H1 (cell line): ENCODE measurements around the gene RTN4RL1. TPM values are rescaled to one million over a fixed set of nuclear protein-coding genes. Genes with fewer than 3 reads are reported as not detected.
A peak's percentile ranks its signal among the peaks of the same experiment; 100 is the strongest.

Experiments
- BCL11A ChIP-seq, 2 experiments: IDR thresholded peaks; one replicate each; pipeline ENCODE4 v1.6.1; 2011; ENCODE audit warnings: low read depth in 2 of 2, low read length in 2 of 2, mild to moderate bottlenecking in 2 of 2
- CBX8 ChIP-seq: fragments of 300-800, 300-1000 bp; sonication (generic); IDR thresholded peaks from 2 replicates; pipeline ENCODE4 v1.7.1; 2016; ENCODE audit warnings: low read depth, low read length, borderline replicate concordance
- CREB1 ChIP-seq: IDR thresholded peaks from 2 replicates; pipeline ENCODE4 v1.6.1; 2012; ENCODE audit warnings: inconsistent platforms
- CTBP2 ChIP-seq: IDR thresholded peaks from 2 replicates; pipeline ENCODE4 v1.7.0; 2011; ENCODE audit warnings: borderline replicate concordance, mild to moderate bottlenecking, moderate library complexity, mixed read lengths, low read length; ENCODE audit not compliant: insufficient read depth, insufficient read length
- EZH2 ChIP-seq: fragments of 200-600 bp; sonication (generic); IDR thresholded peaks from 2 replicates; pipeline ENCODE4 v1.7.1; 2012; ENCODE audit warnings: low read depth, mild to moderate bottlenecking, moderate library complexity, low read length, inconsistent platforms; ENCODE audit not compliant: severe bottlenecking
- GABPA ChIP-seq: IDR thresholded peaks from 2 replicates; pipeline ENCODE4 v1.6.1; 2011; ENCODE audit warnings: mild to moderate bottlenecking, low read length, moderate library complexity, borderline replicate concordance; ENCODE audit not compliant: insufficient read depth
- GTF2F1 ChIP-seq: IDR thresholded peaks from 2 replicates; pipeline ENCODE4 v1.6.1; 2012; ENCODE audit warnings: low read depth, low read length, improper control_type of control experiment, borderline replicate concordance
- HDAC6 ChIP-seq: IDR thresholded peaks from one replicate; pipeline ENCODE4 v1.7.1; 2012; ENCODE audit warnings: low read depth, mild to moderate bottlenecking, inconsistent platforms, low read length, moderate library complexity
- KDM1A ChIP-seq: fragments of 200-600, 300-600 bp; sonication (generic); IDR thresholded peaks from 2 replicates; pipeline ENCODE4 v1.7.1; 2016; ENCODE audit warnings: mild to moderate bottlenecking, low read length, borderline replicate concordance
- KDM4A ChIP-seq: IDR thresholded peaks from one replicate; pipeline ENCODE4 v1.7.1; 2012; ENCODE audit warnings: low read depth, mild to moderate bottlenecking, moderate library complexity, low read length, inconsistent platforms; ENCODE audit not compliant: severe bottlenecking
- NRF1 ChIP-seq: IDR thresholded peaks from 2 replicates; pipeline ENCODE4 v1.6.1; 2011; ENCODE audit warnings: mild to moderate bottlenecking, low read depth, low read length, improper control_type of control experiment
- PHF8 ChIP-seq: fragments of 200-600 bp; sonication (generic); conservative IDR thresholded peaks from 2 replicates; pipeline ENCODE4 v1.7.1; 2012; ENCODE audit warnings: low read depth, mild to moderate bottlenecking, inconsistent platforms, low read length, moderate library complexity
- POU5F1 ChIP-seq: IDR thresholded peaks from 2 replicates; pipeline ENCODE4 v1.6.1; 2011; ENCODE audit warnings: low read depth, mild to moderate bottlenecking, low read length, moderate library complexity
- RAD21 ChIP-seq, 2 experiments: IDR thresholded peaks in 1 of 2; conservative IDR thresholded peaks in 1 of 2; 2 replicates each; pipeline ENCODE4 v1.6.1; 2011; ENCODE audit warnings: low read depth in 2 of 2, low read length in 2 of 2, improper control_type of control experiment in 1 of 2, inconsistent platforms in 1 of 2, mild to moderate bottlenecking in 1 of 2, moderate library complexity in 1 of 2
- RFX5 ChIP-seq: IDR thresholded peaks from 2 replicates; pipeline ENCODE4 v1.6.1; 2011; ENCODE audit warnings: low read depth, low read length, improper control_type of control experiment, borderline replicate concordance
- RNF2 ChIP-seq: fragments of 200-900, 300-1000 bp; sonication (generic); IDR thresholded peaks from 2 replicates; pipeline ENCODE4 v1.7.1; 2016; ENCODE audit warnings: borderline replicate concordance, low read depth, mild to moderate bottlenecking, antibody characterized with exemption, low read length; ENCODE audit not compliant: poor library complexity, severe bottlenecking; ENCODE audit errors: missing control alignments
- RXRA ChIP-seq: IDR thresholded peaks from 2 replicates; pipeline ENCODE4 v1.6.1; 2011; ENCODE audit warnings: low read depth, mild to moderate bottlenecking, low read length, moderate library complexity; ENCODE audit not compliant: insufficient read depth
- SIX5 ChIP-seq: IDR thresholded peaks from 2 replicates; pipeline ENCODE4 v1.6.1; 2011; ENCODE audit warnings: mild to moderate bottlenecking, low read depth, low read length
- SP1 ChIP-seq: IDR thresholded peaks from 2 replicates; pipeline ENCODE4 v1.6.1; 2011; ENCODE audit warnings: low read depth, low read length
- SP2 ChIP-seq: IDR thresholded peaks from 2 replicates; pipeline ENCODE4 v1.6.1; 2012; ENCODE audit warnings: mild to moderate bottlenecking, low read length, inconsistent platforms
- SRF ChIP-seq: IDR thresholded peaks from 2 replicates; pipeline ENCODE4 v1.6.1; 2011; ENCODE audit warnings: mild to moderate bottlenecking, low read depth, low read length, moderate library complexity
- TCF12 ChIP-seq: IDR thresholded peaks from 2 replicates; pipeline ENCODE4 v1.6.1; 2011; ENCODE audit warnings: low read depth, mild to moderate bottlenecking, low read length
- polyA plus RNA-seq, 7 experiments: library from polyadenylated mRNA; depleted of rRNA in 3 of 7; stranded (reverse) in 5 of 7; unstranded in 2 of 7; fragments of >200 nt in 5 of 7; fragments of 200-250 nt in 2 of 7; gene quantifications; 1 replicate in 5 of 7; 2 replicates in 1 of 7; 4 replicates in 1 of 7; pipeline versions ENCODE4 v1.2.1 to v1.2.3, GENCODE V29; 2011 to 2013; ENCODE audit warnings: missing spikeins in 2 of 7, mixed read lengths in 2 of 7
- total RNA-seq: library from RNA; stranded (reverse); fragmentation: NEBNext Ultra II Directional; extraction: Animal tissue kit (Norgen Biotek cat#: 25700); gene quantifications from 2 replicates; pipeline ENCODE4 v1.2.1, GENCODE V29; 2021
- TF ChIP-seq, protein P1 (sequence below): IDR thresholded peaks from 2 replicates; pipeline ENCODE4 v1.6.1; 2012; ENCODE audit warnings: inconsistent platforms

RTN4RL1 gene
- total and polyA plus RNA-seq, 2 of the 8 experiments (the other 6 are each of a cell fraction or from before 2014, with no cell fraction given) = 0.09 TPM; not detected in 1

DNA sequence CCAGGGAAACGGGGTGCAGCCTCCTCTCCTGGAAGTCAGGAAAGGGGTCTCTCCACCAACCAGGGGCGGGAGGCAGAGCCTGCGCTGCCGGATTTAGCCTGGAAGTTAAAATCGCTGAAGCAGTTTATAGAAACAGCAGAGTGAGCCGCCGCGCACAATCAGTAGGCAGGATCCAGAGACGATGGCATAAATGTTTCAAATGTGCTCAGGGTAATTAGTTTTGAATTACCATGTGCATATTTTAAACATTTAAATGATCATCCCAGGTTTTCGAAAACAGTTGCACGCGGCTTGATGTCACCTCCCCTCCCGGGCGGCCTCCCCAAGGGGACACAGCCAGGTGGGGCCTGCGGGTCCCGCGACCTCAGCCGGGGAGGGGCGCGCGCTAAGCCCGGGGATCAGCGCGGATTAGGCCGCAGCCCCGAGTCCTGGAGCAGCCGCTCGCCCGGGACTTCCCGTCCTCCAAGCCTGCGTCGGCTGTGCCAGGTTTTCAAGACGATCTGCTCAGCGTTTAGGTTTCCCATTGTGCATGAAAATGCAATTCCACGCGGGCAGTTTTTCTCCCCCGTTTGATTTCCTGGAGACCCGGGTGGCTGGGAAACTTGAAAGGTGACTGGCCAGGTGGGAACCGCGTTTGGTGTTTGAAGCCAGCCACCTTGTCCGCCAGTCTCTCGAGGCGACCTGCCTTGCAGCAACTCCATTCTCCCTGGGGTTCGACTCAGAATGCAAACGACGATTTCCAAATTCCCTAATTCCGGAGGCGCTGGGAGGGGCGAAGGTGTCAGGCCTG lies 117.0 kb downstream of the RTN4RL1 start (continued):
- TF ChIP-seq GABPA (peak; percentile 12; the same call in 1 of the 2 replicates), EZH2 (peak; percentile 59), KDM4A (no peak), NRF1 (no peak), SRF (no peak), POU5F1 (no peak), CREB1 (no peak), SIX5 (no peak), RFX5 (no peak), TCF12 (no peak), SP1 (peak; percentile 84), PHF8 (no peak), CBX8 (no peak), KDM1A (no peak), RAD21 (IDR thresholded peaks at IDR 0.05 in 1 of 2, conservative IDR thresholded peaks at IDR 0.05 in 1 of 2; ENCODE audit: low read depth in 2 of 2, low read length in 2 of 2) (no peak; a peak in 1 of 4 replicates), RXRA (no peak), SP2 (no peak), HDAC6 (no peak), BCL11A (IDR thresholded peaks at IDR 0.05; ENCODE audit: low read depth in 2 of 2, low read length in 2 of 2) (no peak), GTF2F1 (no peak), CTBP2 (no peak), RNF2 (no peak)
- TF ChIP-seq, protein P1, sequence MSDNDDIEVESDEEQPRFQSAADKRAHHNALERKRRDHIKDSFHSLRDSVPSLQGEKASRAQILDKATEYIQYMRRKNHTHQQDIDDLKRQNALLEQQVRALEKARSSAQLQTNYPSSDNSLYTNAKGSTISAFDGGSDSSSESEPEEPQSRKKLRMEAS = peak; percentile 23; the same call in 1 of the 2 replicates
